AG04450 (cell line): ENCODE results near the gene SEMA3A. TPM values are rescaled to one million over a fixed set of nuclear protein-coding genes. Genes with fewer than 3 reads are reported as not detected.
"Not testable (repeated sequence)": the region's sequence is repeated elsewhere in the genome, so short reads cannot be mapped to it uniquely, and the experiment has no call there.

Experiments
- CTCF ChIA-PET: fragments of 300-600, 350-600 bp; formaldehyde crosslinking; extraction: SDS; loops from one replicate; lab custom pipeline; 2022; ENCODE audit warnings: antibody characterized with exemption, inconsistent platforms; lab: Charles Lee
- POLR2A ChIA-PET: fragments of 350-600 bp; formaldehyde crosslinking; extraction: SDS; loops from one replicate; lab custom pipeline; 2021; ENCODE audit warnings: antibody characterized with exemption, inconsistent platforms; lab: Yijun Ruan, JAX
- DNase-seq: peaks from one replicate; pipeline ENCODE4 v3.0.0-alpha.2; 2011; ENCODE audit warnings: low read depth, low spot score
- H3K27ac ChIP-seq: one replicate; pipeline ENCODE4 v1.5.1; 2012; ENCODE audit warnings: low read depth, low read length, control low read depth
- H3K27me3 ChIP-seq: one replicate; pipeline ENCODE4 v1.6.0; 2012; ENCODE audit warnings: low read length; ENCODE audit not compliant: control insufficient read depth, insufficient read depth
- H3K4me3 ChIP-seq: 2 replicates; pipeline ENCODE4 v1.5.1; 2011; ENCODE audit warnings: mild to moderate bottlenecking, low read depth, low read length, control low read depth
- H3K9me3 ChIP-seq: 2 replicates; pipeline ENCODE4 v1.5.1; 2012; ENCODE audit warnings: low read length; ENCODE audit not compliant: control insufficient read depth, insufficient read depth
- CTCF ChIP-seq: IDR thresholded peaks from 2 replicates; pipeline ENCODE4 v1.5.1; 2011; ENCODE audit warnings: low read depth, low read length, control low read depth, inconsistent platforms
- polyA minus RNA-seq: library from RNA; depleted of rRNA, polyadenylated mRNA; stranded (reverse); fragments of >200 nt; gene quantifications from 2 replicates; pipeline ENCODE4 v1.2.3, GENCODE V29; 2011; rRNA and poly(A)+ RNA removed
- polyA plus RNA-seq: library from polyadenylated mRNA; depleted of rRNA; stranded (reverse); fragments of >200 nt; gene quantifications from 2 replicates; pipeline ENCODE4 v1.2.3, GENCODE V29; 2011; rRNA removed

Gene SEMA3A
- polyA plus RNA-seq (61.9 and 80.2 TPM in 2 replicates), polyA minus RNA-seq (69.2 and 114 TPM in 2 replicates)

DNA sequence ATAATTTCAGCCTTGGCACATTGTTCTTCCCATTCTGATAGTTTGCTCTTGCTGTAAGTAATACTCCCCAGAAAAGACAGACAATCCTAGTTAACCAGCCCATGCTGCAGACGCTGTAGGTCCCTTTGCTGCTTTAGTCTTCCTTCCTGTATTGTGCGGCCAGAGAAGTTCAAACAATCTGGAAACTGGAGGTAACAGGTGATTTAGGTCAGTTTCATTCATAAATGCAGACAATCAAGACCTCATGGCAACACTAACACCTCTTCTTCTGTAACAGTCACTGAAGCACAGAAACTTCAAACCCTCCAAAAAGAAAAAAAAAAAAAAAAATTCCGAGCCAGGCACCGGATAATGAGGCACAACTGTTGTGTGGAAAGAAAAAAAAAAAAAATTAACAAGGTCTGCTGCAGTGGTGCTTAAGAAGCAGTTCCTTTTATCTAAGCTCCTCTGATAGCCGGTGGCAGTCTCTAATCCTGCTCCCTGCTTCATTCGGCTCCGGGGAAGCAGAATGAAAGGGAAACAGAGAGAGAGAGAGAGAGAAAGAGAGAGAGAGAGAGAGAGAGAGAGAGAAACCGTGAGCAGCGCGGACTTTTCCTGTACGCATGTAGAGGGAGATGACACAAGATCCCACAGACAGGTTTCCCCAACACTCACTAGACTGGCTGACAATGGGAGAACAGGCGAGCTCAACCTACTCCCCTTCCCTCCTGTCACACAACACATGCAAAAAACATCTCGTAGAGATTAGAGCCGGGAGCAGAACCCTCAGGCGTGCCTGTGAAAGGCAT is at the start of gene SEMA3A:
Gene SEMA3A, minus strand, starts transcription at position 306 of the 788 bp plus-strand sequence. Its CDS starts 203 bp downstream, at position 103.
- H3K9me3 ChIP-seq = no peaks in the 10 kb centered on the region
- CTCF ChIA-PET = interaction anchor here (0.7 to 2.0 kb wide), 7 partner anchors 259 to 830 kb away, joined by 3 to 10 read pairs (median 5); no protein-coding TSS in a partner anchor
- peak; percentile 6; the same call in 1 of the 2 replicates for TF ChIP-seq CTCF
- POLR2A ChIA-PET = interaction anchor here (0.6 to 2.3 kb wide), 5 partner anchors 51 to 218 kb away, joined by 3 to 13 read pairs (median 4); no protein-coding TSS in a partner anchor
- peak within 1 kb of the TSS; percentile 76 for H3K27ac ChIP-seq
- DNase-seq = peak; percentile 70
- H3K4me3 ChIP-seq = peak within 1 kb of the TSS; percentile 70
- no peaks in the 10 kb centered on the region for H3K27me3 ChIP-seq

DNA sequence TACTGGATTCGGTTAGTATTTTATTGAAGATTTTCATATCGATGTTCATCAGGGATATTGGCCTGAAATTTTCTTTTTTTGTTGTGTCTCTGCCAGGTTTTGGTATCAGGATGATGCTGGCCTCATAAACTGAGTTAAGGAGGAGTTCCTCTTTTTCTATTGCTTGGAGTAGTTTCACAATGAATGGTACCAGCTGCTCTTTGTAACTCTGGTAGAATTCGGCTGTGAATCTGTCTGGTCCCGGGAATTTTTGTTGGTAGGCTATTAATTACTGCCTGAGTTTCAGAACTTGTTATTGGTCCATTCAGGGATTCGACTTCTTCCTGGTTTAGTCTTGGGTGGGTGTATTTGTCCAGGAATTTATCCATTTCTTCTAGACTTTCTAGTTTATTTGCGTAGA is 48.4 kb upstream of the SEMA3A start:
- H3K27ac ChIP-seq, H3K27me3 ChIP-seq, H3K9me3 ChIP-seq, POLR2A ChIA-PET, DNase-seq, H3K4me3 ChIP-seq, CTCF ChIA-PET: not testable (repeated sequence)

GRCh38 chr7:84238596-84238995 is 44.0 kb upstream of the SEMA3A start:
- H3K9me3 ChIP-seq = peaks cover 3% of the 10 kb centered on the region; the same call in 1 of the 2 replicates
- no peak for TF ChIP-seq CTCF
- no peak for DNase-seq
- no peaks in the 10 kb centered on the region for H3K27me3 ChIP-seq
- no peak overlapping the region for H3K4me3 ChIP-seq
- POLR2A ChIA-PET = interaction anchor here (0.7 kb wide), 1 partner anchor 91 kb away, joined by 3 read pairs; no protein-coding TSS in a partner anchor
- CTCF ChIA-PET = no interaction called here
- no peak overlapping the region for H3K27ac ChIP-seq

- CTCF ChIA-PET = no interaction called here
- H3K27ac ChIP-seq = peak overlapping the region; percentile 88
- no peak for TF ChIP-seq CTCF
Measured at GRCh38 chr7:84237533-84238173, 43.1 kb upstream of the SEMA3A start.

DNA sequence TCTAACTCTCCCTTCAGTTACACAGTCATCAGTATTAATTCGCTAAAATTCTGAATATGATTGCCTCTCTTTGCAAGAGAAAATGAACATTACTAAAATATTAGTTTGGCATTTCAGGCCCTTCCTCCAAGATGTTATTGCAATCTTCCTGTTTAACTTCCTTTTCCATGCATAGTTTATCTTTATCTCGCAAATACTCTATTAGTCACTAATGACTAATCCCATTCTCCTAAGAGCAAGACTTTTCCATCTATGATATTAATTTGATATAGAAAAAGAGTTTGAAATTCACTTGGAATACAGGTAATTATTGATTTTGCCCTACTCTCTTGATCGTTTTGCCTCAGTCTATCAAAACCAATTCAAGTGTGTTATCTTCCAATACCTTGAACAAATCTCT is 41.8 kb upstream of the SEMA3A start:
- no peak overlapping the region for H3K4me3 ChIP-seq
- no peak for TF ChIP-seq CTCF
- peaks cover 3% of the 10 kb centered on the region; the same call in 1 of the 2 replicates for H3K9me3 ChIP-seq
- CTCF ChIA-PET = no interaction called here
- H3K27me3 ChIP-seq = no peaks in the 10 kb centered on the region
- POLR2A ChIA-PET = no interaction called here
- no peak for DNase-seq
- H3K27ac ChIP-seq = no peak overlapping the region

More at GRCh38 chr7:84237533-84238173, 43.1 kb upstream of the SEMA3A start:
- Histone ChIP-seq H3K27me3 (no peaks in the 10 kb centered on the region), H3K9me3 (peaks cover 3% of the 10 kb centered on the region; the same call in 1 of the 2 replicates), H3K4me3 (no peak overlapping the region)
- POLR2A ChIA-PET = interaction anchor here (0.7 kb wide), 1 partner anchor 135 kb away, joined by 3 read pairs; no protein-coding TSS in a partner anchor
- peak; percentile 87 for DNase-seq
